Body of pancreas (tissue), 4 donors: Measurements from ENCODE around the gene NAV1. TPM values are rescaled to one million over a fixed set of nuclear protein-coding genes. Genes with fewer than 3 reads are reported as not detected.

ENCODE experiments used
- ATAC-seq: fragments of 150-250 bp; one replicate; pipeline ENCODE4 v1.9.1; 2016
- DNase-seq, 4 donors: peaks; one replicate each; pipeline ENCODE4 v3.0.0-alpha.2; 2019
- H3K27ac ChIP-seq, 4 donors: fragments of 200-600 bp; sonication (generic); 1 replicate in 3 of 4; 2 replicates in 1 of 4; pipeline versions ENCODE4 v1.5.1 to v1.6.1; 2016 to 2019; ENCODE audit warnings: mild to moderate bottlenecking in 1 of 4, mixed read lengths in 1 of 4, moderate library complexity in 1 of 4
- H3K27me3 ChIP-seq, 2 donors: fragments of 200-600 bp; sonication (generic); one replicate each; pipeline ENCODE4 v1.6.0; 2016; ENCODE audit warnings: mild to moderate bottlenecking in 1 of 2
- H3K36me3 ChIP-seq, 2 donors: fragments of 200-600 bp; sonication (generic); replicated peaks in 1 of 2; 2 replicates each; pipeline ENCODE4 v1.5.1; 2016; ENCODE audit warnings: low read depth in 2 of 2; ENCODE audit not compliant: insufficient read depth in 1 of 2
- H3K4me1 ChIP-seq: fragments of 200-600 bp; sonication (generic); one replicate; pipeline ENCODE4 v1.6.0; 2016
- H3K4me3 ChIP-seq, 2 donors: fragments of 200-600 bp; sonication (generic); 1 replicate in 1 of 2; 2 replicates in 1 of 2; pipeline ENCODE4 v1.5.1; 2016 to 2019
- H3K9me3 ChIP-seq, 3 donors: fragments of 200-600 bp; sonication (generic); 1 replicate in 2 of 3; 2 replicates in 1 of 3; pipeline ENCODE4 v1.5.1; 2016
- POLR2A ChIP-seq, 3 donors: fragments of 450-650 bp; IDR thresholded peaks; one replicate each; pipeline ENCODE4 v1.6.1; 2016; ENCODE audit warnings: antibody characterized with exemption in 3 of 3, mild to moderate bottlenecking in 2 of 3
- whole genome bisulfite sequencing, 2 donors: methylation state at CpG; one replicate each; pipeline ENCODE4 v1.1.5; 2017; 5-methylcytosine and 5-hydroxymethylcytosine counted together
- intact Hi-C: fragments of 100-400 bp; cut with DNase I; formaldehyde crosslinking; loops from one replicate; pipeline ENCODE4 v1.15.1; 2023
- total RNA-seq, 2 donors: library from RNA; depleted of rRNA; stranded (reverse); fragments of >200 nt; gene quantifications; one replicate each; pipeline ENCODE4 v1.1.0, GENCODE V29; 2016
- TF ChIP-seq, protein P1 (sequence below), 7 experiments: fragments of 450-650 bp in 4 of 7; fragments of 200-600 bp in 3 of 7; sonication (generic) in 3 of 7; IDR thresholded peaks; one replicate each; pipeline ENCODE4 v1.5.1; 2016 to 2019; ENCODE audit warnings: antibody characterized with exemption in 7 of 7

The NAV1 gene
- total RNA-seq, 2 donors from 2014 or later, result 11.5 to 13.7 TPM

DNA sequence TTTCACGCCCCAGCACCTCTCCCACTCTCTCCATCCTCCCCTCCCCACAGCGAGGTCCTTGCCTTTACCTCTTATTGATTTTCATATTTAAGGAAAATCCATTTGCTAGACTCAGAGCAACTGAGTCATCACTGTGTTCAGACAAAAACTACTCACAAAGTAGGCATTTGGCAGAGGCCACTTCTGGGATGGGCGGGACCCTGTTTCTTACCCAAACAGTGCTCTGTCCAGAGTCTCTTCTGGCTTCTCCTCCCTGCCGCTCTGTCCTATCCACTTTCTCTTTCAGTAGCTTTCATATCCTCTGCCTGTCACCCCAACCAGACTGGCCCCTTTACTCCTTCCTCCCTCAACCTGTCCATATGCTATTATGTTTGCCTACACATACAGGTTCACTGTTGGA lies 2.4 kb upstream of the NAV1 start:
- no peak for TF ChIP-seq POLR2A (IDR thresholded peaks at IDR 0.05)
- TF ChIP-seq, protein P1, sequence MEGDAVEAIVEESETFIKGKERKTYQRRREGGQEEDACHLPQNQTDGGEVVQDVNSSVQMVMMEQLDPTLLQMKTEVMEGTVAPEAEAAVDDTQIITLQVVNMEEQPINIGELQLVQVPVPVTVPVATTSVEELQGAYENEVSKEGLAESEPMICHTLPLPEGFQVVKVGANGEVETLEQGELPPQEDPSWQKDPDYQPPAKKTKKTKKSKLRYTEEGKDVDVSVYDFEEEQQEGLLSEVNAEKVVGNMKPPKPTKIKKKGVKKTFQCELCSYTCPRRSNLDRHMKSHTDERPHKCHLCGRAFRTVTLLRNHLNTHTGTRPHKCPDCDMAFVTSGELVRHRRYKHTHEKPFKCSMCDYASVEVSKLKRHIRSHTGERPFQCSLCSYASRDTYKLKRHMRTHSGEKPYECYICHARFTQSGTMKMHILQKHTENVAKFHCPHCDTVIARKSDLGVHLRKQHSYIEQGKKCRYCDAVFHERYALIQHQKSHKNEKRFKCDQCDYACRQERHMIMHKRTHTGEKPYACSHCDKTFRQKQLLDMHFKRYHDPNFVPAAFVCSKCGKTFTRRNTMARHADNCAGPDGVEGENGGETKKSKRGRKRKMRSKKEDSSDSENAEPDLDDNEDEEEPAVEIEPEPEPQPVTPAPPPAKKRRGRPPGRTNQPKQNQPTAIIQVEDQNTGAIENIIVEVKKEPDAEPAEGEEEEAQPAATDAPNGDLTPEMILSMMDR (IDR thresholded peaks at IDR 0.05), result no peak
- intact Hi-C loops, result no loop called here
- no peaks in the 10 kb centered on the region for H3K9me3 ChIP-seq
- ATAC-seq, result no peak
- H3K27me3 ChIP-seq, result no peaks in the 10 kb centered on the region
- no peaks in the 10 kb centered on the region for H3K36me3 ChIP-seq
- H3K27ac ChIP-seq, result no peak overlapping the region
- 74 to 82% methylated on average over 4 of the region's 4 CpGs for WGBS, 2 donors
- H3K4me3 ChIP-seq, result no peak overlapping the region
- DNase-seq, result no peak
- H3K4me1 ChIP-seq, result peaks cover 26% of the 10 kb centered on the region

DNA sequence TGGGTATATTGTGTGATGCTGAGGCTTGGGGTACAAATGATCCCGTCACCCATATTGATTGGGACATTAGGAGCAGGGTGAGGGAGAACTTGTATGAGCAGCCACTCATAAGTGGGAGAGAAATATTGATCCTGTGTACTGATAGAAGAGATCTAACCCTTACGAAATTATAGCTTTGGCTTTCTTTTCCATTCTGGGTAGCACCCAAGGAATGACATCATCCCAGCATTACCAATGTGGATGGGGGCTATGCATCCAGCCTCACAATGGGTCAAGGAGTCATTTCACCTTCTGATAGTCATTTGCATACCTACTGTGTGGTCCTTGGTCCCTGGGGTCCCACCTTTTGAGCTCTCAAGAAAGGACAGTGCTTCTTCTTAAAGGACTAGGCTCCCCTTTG lies 1.9 kb upstream of the NAV1 start:
- ATAC-seq, result no peak
- intact Hi-C loops, result no loop called here
- DNase-seq, result no peak

DNA sequence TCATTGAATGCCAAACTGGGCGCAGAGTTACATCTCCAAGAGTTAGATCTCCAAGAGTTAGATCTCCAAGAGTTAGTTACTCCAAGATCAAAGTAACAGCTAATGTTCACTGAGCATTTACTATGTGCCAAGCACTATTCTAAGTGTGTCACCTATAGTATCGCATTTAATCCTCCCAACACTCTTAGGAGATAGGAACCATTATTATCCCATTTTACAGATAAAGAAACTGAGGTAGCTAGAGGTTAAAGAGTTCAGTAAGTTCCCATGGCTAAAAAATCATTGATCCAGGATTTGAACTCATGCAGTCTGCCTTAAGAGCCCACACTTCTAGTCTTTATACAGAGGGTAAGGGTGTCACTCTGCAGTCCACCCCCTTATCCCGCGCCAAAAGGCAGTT lies 1.5 kb upstream of the NAV1 start:
- intact Hi-C loops, result no loop called here
- H3K9me3 ChIP-seq, result no peaks in the 10 kb centered on the region
- H3K27ac ChIP-seq, result no peak overlapping the region
- WGBS, 2 donors, result 94 to 95% methylated on average over 4 of the region's 4 CpGs
- DNase-seq (no peak), ATAC-seq (no peak)
- H3K4me3 ChIP-seq, result no peak overlapping the region
- TF ChIP-seq POLR2A (IDR thresholded peaks at IDR 0.05), result no peak
- TF ChIP-seq, protein P1 (IDR thresholded peaks at IDR 0.05), result no peak
- peaks cover 17% of the 10 kb centered on the region for H3K4me1 ChIP-seq
- H3K36me3 ChIP-seq, result no peaks in the 10 kb centered on the region
- H3K27me3 ChIP-seq, result no peaks in the 10 kb centered on the region

More for the DNA sequence above, 1.9 kb upstream of the NAV1 start:
- Histone ChIP-seq H3K27ac (no peak overlapping the region), H3K9me3 (no peaks in the 10 kb centered on the region), H3K36me3 (no peaks in the 10 kb centered on the region), H3K4me3 (no peak overlapping the region), H3K27me3 (no peaks in the 10 kb centered on the region), H3K4me1 (peaks cover 22% of the 10 kb centered on the region)
- 80 to 83% methylated on average over 2 of the region's 2 CpGs for WGBS, 2 donors
- TF ChIP-seq, protein P1 (IDR thresholded peaks at IDR 0.05), result no peak
- TF ChIP-seq POLR2A (IDR thresholded peaks at IDR 0.05), result no peak

DNA sequence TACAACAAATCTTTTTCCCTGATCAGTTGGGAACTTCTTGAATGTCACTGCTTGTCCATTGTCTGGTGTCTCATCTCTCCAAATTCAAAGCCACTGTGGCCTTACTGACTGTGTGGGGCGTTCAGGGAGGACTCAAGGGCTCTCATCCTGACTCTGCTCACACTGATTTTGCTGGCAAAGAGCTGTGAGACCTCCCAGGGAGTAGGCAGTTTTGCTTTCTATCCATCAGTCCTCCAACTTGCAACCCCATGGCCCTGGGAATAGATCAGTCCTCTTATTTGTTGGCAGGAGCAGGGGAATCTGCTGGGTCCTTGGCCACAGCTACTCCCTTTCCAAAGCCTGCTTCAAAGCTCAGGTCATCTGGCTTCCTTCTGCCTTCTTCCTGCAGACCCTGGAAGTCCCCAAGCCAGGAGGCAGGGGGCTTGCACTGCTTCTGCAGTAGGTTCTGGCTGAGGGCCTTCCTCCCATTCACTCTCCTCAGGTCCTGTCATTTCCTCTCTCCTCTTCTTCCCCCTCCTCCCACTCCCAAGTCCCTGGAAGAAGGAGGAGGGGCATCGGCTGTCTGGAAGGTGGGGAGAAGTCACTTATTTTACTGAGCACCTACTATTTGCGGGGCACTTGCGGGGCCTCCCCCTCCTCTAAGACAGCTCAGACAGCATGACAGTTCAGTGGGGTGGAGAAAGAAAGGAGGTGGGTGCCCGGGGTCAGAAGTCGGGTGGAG lies 876 bp upstream of the NAV1 start:
- H3K27ac ChIP-seq, result peak overlapping the region in 1 of 4 donors; percentile 61
- no peak overlapping the region for H3K4me3 ChIP-seq
- 44 to 54% methylated on average over 6 of the region's 6 CpGs for WGBS, 2 donors
- no peaks in the 10 kb centered on the region for H3K36me3 ChIP-seq
- H3K4me1 ChIP-seq, result peaks cover 17% of the 10 kb centered on the region
- H3K27me3 ChIP-seq, result no peaks in the 10 kb centered on the region
- ATAC-seq (no peak), DNase-seq (no peak)
- H3K9me3 ChIP-seq, result no peaks in the 10 kb centered on the region
- intact Hi-C loops, result no loop called here
- TF ChIP-seq, protein P1 (IDR thresholded peaks at IDR 0.05), result no peak
- no peak for TF ChIP-seq POLR2A (IDR thresholded peaks at IDR 0.05)
